ENCODE measurements around the gene ITFG2.
"Not testable (repeated sequence)": the region's sequence is repeated elsewhere in the genome, so short reads cannot be mapped to it uniquely, and the experiment has no call there.

ITFG2 gene

GRCh38 chr12:2832550-2833127, 20.2 kb downstream of the ITFG2 start:
- DNase-seq: no peak

GRCh38 chr12:2833327-2833726, 20.9 kb downstream of the ITFG2 start:
- DNase-seq: no peak

GRCh38 chr12:2833810-2834209, 21.3 kb downstream of the ITFG2 start:
- DNase-seq: no peak

- peak; percentile 40 for DNase-seq
These were observed 22.4 kb downstream of the ITFG2 start, which contains the start of gene NRIP2 for GRCh38 chr12:2834581-2835491. TSS of gene NRIP2 (minus strand) at chr12:2835035. CDS start at chr12:2834983, 52 bp downstream.

GRCh38 chr12:2835691-2836403, 23.4 kb downstream of the ITFG2 start:
- DNase-seq: no peak

- no peak for DNase-seq
These were observed 24.1 kb downstream of the ITFG2 start for GRCh38 chr12:2836574-2836973.

- no peak for DNase-seq
These were observed 28.7 kb downstream of the ITFG2 start for GRCh38 chr12:2841056-2841650.

- DNase-seq: no peak
These were observed 30.5 kb downstream of the ITFG2 start for GRCh38 chr12:2842948-2843347.

- DNase-seq: no peak
These were observed 32.3 kb downstream of the ITFG2 start for GRCh38 chr12:2844786-2845185.

- no peak for DNase-seq
These were observed 32.8 kb downstream of the ITFG2 start for GRCh38 chr12:2845280-2845679.

- no peak for DNase-seq
These were observed 39.5 kb downstream of the ITFG2 start for GRCh38 chr12:2851931-2852330.

- DNase-seq: peak; percentile 44
These were observed 41.2 kb downstream of the ITFG2 start for GRCh38 chr12:2853626-2854025.

GRCh38 chr12:2854669-2855453, 42.4 kb downstream of the ITFG2 start:
- no peak for DNase-seq

- no peak for DNase-seq
These were observed 43.1 kb downstream of the ITFG2 start for GRCh38 chr12:2855546-2855945.

GRCh38 chr12:2856051-2856450, 43.6 kb downstream of the ITFG2 start:
- no peak for DNase-seq

GRCh38 chr12:2857021-2857431, 44.6 kb downstream of the ITFG2 start, which contains the start of gene TEX52:
TSS of gene TEX52 (minus strand) at chr12:2857039. CDS start at chr12:2857026, 13 bp downstream.
- no peak for DNase-seq

GRCh38 chr12:2857576-2857975, 45.1 kb downstream of the ITFG2 start:
- DNase-seq: no peak

- DNase-seq: no peak
These were observed 45.9 kb downstream of the ITFG2 start for GRCh38 chr12:2858334-2858733.

- no peak for DNase-seq
These were observed 46.5 kb downstream of the ITFG2 start for GRCh38 chr12:2858944-2859421.

- DNase-seq: no peak
These were observed 47.7 kb downstream of the ITFG2 start for GRCh38 chr12:2860170-2860569.

- no peak for DNase-seq
These were observed 50.4 kb downstream of the ITFG2 start for GRCh38 chr12:2862876-2863275.

GRCh38 chr12:2863402-2863801, 50.9 kb downstream of the ITFG2 start:
- not testable (repeated sequence) for DNase-seq
